Renal cortical epithelial cell (primary cell): ENCODE results near the gene BMP2K. TPM values are rescaled to one million over a fixed set of nuclear protein-coding genes. Genes with fewer than 3 reads are reported as not detected.

ENCODE experiments used
- DNase-seq: peaks from one replicate; pipeline ENCODE4 v3.0.0-alpha.2; 2011; ENCODE audit warnings: low read depth
- total RNA-seq: library from RNA; depleted of rRNA; stranded (reverse); fragments of >200 nt; gene quantifications from 2 replicates; pipeline ENCODE4 v1.2.3, GENCODE V29; 2014

The BMP2K gene
- total RNA-seq, result 65.5 and 70.2 TPM in 2 replicates

DNA sequence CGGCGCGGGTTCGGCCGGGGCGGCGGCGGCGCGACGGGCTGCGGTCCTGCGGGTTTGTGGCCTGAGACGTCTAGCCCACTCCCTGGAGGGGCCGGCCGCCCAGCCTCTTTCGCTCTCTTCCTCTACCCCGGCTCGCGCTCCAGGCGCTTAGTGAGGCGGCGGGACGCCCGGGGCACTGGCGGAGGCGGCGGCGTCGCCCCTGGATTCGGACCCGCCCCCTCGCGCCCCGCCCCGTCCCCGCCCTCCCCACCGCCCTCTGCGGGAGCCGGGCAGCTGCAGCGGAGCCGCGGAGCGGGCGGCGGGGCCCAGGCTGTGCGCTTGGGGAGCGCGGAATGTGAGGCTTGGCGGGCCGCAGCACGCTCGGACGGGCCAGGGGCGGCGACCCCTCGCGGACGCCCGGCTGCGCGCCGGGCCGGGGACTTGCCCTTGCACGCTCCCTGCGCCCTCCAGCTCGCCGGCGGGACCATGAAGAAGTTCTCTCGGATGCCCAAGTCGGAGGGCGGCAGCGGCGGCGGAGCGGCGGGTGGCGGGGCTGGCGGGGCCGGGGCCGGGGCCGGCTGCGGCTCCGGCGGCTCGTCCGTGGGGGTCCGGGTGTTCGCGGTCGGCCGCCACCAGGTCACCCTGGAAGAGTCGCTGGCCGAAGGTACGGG is at the start of gene BMP2K:
Gene BMP2K, plus strand, starts transcription at position 272 of the 650 bp plus-strand sequence. Its CDS starts 194 bp downstream, at position 466.
- no peak for DNase-seq

DNA sequence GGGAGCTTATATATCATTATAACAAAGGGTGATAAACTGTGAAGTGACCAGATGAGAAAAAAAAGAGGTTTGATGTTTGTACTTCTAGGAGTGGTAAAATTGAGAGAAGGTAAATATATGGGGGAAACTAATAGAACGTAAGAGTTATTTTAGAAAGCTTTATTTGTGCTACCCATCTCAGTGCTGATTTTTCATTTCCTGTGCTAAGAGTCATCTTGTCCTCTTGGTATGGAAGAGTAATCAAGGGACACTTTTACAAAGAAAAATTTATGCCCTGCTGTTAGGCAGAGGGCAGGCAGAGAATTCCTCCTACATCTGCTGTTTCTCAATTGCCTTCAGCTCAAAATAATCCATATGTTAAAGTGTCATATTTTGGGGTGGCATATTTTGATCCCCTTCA is 49.6 kb upstream of the BMP2K start:
- no peak for DNase-seq

DNA sequence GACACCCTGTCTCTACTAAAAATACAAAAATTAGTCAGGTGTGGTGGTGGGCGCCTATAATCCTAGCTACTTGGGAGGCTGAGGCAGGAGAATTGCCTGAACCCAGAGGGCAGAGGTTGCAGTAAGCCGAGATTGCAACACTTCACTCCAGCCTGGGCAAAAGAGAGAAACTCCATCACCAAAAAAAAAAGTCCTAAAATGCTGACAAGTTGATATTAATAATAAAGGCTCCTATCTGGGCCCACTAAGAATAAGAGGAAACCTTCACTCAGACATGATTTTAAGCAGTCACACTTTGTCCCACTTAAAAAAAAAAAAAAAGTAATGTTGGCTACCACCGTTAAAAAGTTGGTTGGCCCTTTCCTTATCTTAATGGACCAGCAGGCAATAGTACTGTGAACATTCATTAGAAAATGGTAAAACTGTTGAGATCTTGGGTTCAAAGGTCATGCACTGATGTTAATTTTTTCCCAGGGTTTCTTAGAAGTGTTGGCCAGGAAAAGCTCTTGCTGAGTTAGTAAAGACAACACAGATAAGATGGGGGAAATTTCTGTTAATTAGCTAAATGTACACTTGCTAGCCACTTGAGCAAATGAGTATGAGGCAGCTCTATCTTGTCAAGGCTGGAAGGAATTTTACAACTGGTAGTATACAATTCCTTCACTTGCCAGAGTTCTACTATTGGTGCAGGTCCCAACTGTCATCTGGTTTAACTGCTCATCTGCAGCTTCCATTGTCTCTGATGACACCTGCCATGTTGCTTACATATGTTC is 43.6 kb upstream of the BMP2K start:
- DNase-seq, result no peak

DNA sequence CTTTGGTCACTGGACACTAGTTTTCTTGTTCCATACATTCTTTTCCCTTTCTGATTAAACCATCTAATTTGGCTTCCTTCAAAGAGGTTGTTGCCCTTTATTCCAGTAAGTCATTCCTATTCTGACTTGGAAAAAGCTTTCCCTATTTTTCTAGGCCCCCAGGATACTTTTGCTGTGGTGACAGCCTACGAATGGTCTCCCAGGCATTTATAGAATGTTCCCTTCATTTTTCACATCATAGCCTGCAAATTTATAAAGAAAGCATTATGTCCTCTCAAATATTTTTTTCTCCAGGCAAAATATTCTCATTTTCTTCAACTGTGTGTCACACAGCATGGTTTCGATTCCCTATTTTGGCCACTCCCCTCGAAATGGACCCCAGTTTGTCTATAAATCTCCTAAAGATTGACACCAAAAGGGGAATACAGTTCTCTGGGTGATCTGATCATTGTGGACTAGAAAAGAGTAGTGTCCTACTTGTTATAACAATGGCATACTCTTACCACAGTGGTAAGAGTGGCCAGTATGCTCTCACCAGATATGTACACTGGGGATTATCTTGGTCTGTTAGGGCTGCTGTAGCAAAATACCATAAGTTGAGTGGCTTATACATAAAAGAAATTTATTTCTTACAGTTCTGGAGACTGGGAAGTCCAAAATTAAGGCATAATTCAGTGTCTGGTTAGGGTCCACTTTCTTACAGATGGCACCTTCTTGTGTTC is 41.5 kb upstream of the BMP2K start:
- DNase-seq, result no peak

DNA sequence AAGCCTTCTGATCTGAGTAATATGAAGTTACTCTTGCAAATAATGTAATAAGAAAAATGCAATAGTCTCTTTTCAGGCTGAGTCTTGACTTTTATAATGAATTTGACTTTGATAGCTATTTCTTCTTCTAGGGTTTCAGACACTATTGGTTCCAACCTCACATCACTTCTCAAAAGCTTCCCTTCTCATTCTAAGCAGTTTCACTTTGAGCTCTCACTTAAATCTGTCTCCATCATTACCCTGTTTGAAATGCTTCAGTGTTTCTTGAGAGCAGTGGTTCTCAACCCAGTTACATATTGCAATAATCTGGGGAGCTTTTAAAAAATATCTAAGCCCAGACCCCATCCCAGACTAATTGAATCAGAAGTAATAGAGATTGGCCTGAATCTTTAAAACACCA is 40.5 kb upstream of the BMP2K start:
- DNase-seq, result no peak

DNA sequence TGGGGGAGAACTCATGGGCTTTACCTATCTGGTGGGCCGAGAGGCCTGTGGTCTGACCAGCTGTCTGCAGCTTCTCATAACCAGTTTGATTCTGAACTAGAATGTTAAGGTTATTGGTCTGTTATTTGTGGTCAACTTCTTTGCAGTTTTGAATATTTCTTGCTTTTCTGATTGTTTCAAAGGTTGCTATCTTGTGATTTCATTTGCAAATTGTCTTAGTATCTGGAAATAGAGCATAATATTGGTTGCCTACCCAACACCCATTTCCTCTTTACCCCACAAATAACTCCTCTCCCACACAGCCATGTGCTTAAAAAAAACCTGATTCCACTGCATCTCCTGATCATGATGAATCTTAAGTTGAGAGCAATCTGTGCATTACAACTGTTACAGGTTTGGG is 39.1 kb upstream of the BMP2K start:
- DNase-seq, result no peak

DNA sequence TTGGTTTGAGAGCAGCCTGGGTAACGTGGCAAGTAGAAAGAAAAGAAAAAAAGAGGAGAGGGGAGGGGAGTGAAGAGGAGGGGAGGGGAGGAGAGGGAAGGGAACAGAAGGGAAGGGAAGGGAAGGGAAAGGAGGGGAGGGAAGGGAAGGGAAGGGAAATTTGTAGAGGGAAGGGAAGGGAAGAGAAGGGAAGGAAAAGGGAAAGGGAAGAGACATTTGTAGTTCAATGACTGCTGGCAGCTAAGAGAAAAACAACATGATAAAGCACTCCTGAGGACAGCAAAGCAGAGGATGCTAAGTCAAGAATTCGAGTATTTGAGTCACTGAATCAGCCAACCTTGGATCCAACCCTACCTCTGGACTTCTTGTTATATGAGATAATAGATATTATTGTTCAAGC is 38.2 kb upstream of the BMP2K start:
- no peak for DNase-seq

DNA sequence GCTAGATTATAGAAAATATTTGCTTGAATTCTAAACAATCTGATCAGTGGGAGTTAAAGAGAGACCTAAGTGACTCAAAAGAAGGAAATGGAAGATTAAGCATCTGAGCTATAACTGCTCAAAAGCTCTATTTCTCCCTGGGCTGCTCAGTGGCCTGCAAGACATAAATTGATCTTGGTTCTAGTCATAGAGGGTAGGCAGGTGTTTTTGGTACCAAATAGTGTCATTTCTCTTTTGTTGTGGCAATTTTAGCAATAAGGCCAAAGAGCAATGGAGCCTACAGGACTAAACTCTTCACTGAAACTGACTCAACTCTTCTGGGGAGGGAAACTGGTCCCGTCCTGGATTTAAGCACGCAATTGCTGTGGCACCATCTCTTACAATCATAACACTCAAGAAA is 33.9 kb upstream of the BMP2K start:
- DNase-seq, result no peak

DNA sequence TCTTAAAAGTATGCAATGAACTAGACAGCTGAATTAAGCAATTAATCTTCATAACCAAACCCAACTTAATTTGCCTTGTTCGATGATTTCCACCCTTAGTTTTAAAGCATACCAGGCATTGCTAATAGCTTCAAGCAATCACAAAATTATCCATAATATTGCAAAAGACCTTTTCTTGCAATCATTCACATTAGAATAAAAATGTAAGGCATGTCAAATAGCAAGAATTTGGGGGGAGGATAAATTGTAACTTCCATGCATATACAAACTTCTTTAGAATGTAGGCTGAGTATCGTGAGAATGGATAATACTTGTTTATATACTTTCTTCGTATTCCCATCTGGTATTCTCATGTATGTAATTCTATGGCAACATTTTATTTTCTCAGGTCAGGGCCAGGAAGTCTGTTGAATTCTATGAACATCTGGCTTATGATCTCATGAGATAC is 28.7 kb upstream of the BMP2K start:
- DNase-seq, result no peak

DNA sequence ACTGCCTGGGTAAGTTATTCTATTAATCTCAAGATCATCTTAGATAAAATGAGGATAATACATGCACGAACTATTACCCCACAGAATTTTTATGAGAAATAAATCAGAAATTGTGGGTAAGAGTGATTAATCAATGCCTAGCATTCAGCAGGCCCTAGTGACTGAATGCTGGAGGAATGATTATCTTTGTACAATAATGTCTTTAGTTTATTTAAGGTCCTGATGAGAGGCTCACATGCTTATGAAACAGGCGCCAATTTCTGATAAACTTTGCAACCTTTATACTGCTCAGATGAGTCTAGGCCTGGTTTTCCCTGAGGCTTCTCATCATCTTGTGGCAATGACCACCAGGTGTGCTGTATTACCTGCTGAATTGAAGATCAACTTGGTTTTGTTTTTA is 27.8 kb upstream of the BMP2K start:
- DNase-seq, result no peak

DNA sequence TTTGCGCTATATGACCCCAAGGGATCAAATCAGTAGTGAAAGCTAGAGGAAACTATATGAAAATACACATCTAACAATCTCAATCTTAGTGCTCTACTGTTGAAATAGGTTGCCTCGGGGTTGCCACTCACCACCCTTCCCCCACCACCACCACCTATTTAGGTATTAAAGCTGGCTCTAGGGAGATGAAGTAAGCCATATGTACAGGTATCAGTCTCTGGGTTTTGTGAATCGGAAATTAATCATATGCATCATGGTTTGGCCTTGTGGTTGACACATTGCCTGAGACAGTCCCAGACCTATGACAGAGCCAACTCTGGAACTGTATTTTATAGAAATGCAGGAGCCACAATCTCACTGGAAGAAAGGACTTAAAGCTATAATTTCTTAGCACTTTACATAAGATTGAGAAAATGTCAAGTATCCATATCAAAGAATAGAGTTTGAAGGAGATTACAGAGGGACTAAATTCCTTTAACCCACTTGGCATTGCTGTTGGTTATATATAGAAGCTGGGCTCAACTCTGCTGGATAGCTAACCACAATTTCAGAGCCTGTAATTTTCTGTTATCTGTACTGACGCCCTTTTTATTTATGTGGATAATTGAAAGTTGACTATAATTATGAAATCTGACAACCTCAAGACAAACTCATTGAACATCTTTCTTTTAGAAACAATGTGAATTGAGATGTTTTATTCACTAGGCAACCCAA is 26.7 kb upstream of the BMP2K start:
- no peak for DNase-seq

DNA sequence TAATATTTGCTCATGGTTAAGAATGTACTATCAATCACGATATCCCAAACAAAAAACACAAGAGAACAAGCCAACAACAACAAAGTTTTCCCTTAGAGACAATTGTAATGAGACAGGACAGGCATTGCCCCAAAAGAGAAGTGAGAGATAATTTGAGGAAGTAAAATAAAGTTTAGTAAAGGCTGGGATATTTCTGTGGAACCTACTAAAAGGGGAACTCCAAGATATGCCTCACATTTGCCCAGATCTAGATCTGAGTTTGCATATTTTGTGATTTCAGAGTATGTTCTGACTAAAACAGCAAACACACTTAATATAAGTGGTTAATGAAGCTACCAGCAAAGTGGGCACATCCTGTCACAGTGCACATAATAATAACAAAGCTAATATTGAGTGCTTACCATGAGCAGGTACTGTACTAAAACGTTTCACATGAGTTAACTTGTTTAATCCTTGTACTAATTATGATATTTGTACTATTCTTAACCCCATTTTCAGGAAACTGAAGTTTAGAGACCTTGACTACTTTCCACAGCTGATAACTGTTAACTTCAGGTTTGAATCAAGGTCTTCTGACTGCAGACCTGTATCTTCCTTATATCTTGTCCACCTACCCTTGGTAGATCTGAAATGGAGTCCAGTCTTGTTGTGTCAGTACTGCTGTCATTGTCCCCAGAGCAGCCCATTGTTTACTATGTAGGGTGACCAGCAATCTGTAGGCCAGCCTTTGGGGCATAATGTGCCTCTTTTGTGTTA is 26.0 kb upstream of the BMP2K start:
- DNase-seq, result no peak

DNA sequence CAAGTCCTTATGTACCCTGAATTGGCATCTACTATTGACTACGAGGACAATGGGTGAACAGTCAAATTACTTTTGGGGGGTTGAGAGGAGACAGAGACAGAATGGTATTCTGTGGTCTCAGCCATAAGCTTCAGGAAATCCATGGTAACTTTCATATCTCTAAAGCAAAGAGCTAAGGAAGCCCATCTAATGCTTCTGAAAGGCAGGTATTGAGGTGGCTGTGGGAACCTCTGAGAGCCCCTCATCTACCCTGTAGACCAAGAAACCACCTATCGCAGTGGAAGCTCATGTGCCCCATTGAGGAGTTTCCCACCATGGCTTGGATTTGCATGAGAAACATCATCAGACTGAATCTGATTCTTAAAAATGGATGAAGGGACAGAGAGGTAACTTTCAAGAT is 23.1 kb upstream of the BMP2K start:
- DNase-seq, result no peak

DNA sequence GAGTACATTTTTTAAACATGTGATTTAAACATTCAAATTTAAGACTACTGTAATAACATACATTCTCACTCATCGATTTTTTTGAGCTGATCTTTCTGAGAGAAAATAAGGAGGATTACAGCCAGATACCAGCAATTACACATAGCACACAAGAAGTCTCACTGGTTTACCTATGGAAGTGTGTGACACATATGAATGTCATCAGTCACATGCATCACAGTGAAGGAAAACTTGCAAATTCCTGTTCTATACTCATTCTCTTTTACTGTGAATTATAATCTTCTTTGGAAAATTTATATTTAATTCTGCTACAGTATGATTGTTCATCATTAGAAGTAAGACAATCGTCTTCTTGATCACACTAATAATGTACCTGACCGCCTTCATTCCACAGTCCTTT is 21.3 kb upstream of the BMP2K start:
- DNase-seq, result no peak

DNA sequence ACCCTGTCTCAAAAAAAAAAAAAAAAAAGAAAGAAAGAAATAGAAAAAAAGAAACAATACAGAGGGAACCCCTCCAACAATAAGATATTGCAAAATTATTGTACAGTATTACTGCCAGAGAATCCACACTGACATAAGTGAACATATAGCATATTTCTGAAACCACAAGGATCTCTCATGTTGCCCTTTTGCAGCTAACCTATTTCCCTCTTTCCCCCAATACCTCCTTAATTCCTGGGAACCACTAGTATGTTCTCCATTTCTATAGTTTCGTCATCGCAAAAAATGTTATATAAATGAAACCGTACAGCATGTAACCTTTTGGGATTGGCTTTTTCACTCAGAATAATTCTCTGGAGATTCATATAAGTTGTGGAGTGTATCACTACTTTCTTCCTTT is 20.0 kb upstream of the BMP2K start:
- no peak for DNase-seq

DNA sequence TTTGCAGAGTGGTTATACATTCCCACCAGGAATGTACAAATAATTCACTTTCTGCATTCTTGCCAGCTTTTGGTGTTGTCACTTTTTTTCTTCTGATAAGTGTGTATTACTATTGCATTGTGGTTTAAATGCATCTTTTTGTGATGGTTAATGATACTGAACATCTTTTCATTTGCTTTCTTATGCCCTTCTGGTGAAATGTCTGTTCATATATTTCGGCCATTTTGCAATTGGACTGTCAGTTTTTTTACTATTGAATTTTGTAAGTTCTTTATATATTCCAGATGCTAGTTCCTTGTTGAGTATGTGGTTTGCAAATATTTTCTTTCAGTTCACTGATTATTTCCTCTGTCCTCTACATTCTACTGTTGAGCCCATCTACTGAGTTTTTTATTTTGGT is 19.4 kb upstream of the BMP2K start:
- DNase-seq, result no peak

DNA sequence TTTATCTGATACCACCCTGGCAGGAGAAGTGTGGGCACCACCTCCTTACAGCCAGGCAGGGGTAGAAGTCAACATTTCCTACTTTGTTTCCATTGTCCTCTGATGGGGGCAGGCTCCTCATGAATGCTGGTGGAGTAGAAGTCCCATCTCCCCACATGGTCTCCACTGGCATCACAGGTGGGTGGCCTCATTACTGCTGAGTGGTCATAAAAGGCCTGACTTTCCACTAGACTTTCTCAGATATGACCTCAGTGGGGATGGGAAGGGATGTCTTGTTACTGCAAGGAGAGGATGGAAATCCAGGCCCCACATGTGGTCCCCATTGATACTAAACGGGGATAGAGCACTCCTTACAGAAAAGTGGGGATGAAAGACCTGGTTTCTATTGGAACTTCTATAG is 18.6 kb upstream of the BMP2K start:
- DNase-seq, result no peak

DNA sequence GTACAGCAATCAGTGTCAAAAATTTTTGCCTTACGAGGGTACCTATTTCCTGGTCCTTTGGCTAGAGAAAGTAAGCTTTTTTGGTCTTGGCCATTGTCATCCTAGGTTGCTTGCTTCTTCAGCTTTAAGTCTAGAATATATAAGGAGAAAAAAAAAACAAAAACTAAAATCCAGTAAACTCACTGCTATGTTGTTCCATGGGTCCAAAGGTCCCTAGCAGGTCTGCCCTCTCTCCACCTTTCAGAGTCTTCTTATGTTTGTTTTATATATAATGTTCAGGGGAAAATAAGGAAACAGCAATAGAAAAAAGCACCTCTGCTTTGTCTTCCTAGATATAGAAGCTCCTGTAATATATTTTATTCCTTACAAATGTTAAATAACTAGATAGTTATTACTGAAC is 18.1 kb upstream of the BMP2K start:
- DNase-seq, result no peak

DNA sequence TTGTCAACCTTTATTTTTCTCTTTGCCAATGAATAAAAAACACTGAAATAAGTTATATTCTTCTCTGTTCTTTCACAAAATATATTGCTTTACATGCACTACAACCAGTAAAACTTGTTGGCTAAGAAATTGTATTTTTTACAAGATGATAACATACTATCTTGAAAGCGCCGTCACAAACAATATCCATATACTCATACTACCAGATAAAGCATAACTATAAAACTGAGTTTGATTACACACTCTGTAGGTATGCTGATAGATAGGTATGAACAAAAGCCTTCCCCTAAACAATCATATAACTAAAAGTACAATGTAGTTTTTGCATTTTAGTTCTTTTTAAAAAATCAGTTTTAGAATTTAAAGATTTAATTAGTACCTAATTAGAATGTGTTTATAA is 13.6 kb upstream of the BMP2K start:
- DNase-seq, result no peak

DNA sequence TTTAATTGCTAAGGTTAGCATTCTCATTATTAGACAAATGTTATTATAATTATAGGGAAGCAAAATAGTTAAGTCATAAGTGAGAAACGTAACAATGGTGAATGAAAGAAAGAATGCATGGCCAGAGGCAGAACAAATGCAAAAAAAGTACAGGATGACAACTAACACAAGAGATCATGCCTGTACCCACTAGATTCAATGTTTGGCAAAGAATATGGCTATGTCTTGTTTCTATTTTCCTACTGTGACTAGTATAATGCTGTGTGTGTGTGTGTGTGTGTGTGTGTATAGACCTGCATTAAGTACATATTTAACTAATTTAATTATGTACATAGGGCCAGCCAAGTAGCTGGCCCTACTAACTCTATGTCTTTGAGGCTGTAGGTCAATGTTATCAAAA is 12.9 kb upstream of the BMP2K start:
- DNase-seq, result no peak

DNA sequence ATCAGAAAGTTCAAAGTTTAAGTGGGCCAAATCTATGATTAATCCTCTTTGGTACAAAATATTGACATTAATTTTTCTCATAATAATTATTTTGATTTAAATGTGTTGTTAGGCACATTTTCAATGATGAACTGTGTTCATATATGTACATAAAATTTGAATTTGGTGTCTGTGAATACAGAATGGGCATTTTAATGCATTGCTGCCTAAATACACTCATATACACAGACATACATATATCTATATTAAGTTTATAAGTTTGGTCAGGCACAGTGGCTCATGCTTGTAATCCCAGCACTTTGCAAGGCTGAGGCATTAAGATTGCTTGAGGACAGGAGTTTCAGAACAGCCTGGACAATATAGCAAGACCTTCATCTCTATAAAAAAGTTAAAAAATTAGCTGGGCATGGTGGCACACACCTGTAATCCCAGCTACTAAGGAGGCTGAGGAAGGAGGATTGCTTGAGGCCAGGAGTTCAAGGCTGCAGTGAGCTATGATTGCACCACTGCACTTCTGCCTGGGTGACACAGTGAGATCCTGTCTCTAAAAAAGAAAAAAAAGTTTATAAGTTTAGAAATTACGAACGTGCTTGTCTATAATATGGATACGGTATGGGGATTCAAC is 12.3 kb upstream of the BMP2K start:
- DNase-seq, result no peak
